H4 (cell line): ENCODE measurements around the gene SBF1. TPM values are rescaled to one million over a fixed set of nuclear protein-coding genes. Genes with fewer than 3 reads are reported as not detected.

Source experiments
- DNase-seq: peaks from one replicate; pipeline ENCODE4 v3.0.0-alpha.2; 2015; ENCODE audit warnings: low spot score
- total RNA-seq: library from RNA; depleted of rRNA; stranded (reverse); fragments of >200 nt; shearing (Covaris generic); gene quantifications from 2 replicates; pipeline ENCODE4 v1.2.3, GENCODE V29; 2014

The SBF1 gene
- total RNA-seq, 1 experiment from 2014 or later = 29.1 TPM

DNA sequence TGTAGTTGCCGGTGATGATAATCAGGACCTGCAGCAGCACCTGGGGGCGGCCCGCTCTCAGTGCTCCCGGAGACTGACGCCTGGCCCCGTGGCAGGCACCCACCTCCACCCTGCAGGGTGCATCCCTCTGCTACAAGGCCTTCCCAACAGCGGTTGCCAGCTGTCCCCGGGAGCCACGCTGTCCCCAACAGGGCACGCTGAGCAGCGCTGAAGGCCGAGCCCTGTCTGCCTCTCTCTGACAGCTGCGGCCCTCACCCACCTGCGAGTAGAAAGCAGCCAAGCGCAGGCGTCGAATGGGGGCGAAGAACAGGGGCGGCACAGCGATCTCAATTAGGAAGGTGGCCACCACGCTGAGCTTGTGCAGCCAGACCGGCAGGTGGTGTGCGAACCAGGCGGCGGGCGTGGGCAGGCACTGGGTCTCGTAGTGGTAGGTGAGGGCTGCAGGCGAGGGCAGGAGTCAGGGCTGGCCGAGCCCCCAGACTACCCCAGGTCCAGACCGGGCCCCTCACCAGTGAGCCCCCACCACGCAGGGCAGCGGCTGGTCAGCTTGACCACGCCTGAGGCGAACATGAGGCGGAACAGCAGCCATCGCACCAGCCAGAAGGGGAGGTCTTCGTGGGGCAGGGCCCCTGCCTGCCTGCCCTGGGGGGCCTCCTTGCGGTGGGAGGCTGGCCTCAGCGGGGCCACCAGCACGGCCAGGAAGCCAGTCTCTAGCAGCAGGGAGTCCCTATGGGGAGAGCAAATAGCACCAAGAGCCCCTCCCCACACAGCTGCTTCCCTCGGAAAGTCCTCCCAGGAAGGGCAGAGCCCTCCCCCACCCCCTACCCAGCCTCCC lies 31.2 kb upstream of the SBF1 start:
- DNase-seq = no peak

DNA sequence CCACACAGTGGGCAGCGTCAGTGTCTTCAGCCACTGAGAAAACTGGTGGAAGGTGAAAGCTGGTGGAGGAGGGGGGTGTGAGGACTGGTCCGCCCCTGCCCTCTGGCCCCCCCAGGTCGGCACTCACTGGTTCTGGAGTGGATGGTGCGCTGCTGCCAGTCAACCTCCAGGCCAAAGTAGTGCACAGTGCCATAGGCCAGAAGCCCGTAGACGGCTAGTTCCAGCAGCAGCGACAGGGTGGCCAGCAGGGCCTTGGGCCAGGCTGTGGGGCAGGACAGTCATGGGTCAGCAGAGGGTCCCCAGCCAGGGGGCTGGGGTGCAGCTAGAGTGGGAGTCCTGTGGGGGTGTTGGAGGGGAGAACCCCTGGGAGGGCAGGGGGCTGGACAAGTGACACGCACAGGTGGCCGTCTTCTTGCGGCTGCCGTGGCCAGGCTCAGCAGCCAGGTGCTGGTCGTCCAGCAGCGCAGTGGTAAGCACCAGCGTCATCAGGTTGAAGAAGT lies 30.5 kb upstream of the SBF1 start:
- no peak for DNase-seq

DNA sequence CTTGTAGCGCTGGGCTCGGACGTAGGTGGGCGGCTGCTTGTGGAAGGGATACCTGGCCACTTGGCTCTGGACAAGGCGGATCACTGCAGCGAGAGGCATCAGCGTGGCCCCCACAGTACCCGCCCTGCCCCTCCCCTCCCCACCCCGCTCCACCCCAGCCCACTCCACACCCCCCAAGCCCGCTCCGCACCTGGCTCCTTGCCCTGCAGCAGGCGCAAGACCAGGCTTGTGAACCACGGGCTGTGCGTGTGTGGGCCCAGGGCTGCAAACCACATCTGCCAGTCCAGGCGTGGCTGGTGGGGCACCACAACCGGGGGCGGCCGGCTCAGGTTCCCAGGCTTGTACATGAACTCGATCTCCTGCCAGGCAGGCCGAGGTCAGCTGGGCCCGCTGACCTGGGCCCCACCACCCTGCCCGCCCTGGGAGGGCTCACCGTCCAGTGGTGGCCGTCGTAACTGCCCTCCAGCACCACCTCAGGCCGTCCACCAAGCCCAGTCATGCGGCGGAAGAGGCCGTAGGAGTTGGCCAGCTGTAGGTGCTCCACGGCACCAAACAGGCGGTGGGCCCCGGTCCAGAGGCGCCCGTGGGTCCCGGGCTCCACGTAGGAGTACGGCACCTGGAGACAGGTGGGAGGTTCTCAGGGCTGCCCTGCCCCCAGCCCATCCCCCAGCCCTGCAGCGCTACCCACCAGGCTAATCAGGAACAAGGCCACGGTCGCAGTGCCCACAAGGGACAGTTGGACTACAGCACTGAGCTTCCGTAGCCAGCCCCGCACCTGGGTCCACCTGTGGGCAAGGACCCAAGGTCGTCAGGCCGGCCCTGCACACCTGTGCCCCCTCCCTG lies 29.8 kb upstream of the SBF1 start:
- no peak for DNase-seq

DNA sequence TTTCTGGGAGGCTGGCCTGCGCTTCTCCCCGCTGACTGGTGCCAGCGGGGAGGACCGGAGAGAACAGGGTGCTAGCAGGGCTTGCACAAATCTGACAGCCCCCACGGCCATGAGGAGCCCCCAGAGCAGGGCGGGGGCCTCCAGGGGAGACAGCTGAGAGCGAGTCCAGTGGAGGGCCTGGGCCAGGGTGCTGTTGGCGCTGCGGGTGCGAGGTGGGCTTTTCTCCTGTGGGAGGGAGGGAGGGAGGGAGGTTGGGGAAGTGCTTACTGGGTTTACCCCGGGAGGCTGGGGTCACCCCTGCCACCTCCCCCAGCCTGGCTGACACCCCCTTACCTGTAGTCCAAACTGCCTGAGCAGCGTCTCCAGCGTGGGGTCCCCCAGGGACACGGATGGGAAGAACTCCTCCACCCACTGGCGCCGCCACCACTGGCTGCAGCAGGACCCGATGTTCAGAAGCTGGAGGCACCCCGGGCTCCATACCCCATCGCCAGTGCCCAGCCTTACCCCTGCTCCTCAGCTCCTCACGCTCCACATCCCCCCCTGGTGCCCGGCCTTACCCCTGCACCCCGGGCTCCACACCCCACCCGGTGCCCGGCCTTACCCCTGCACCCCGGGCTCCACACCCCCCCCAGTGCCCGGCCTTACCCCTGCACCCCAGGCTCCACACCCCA lies 28.8 kb upstream of the SBF1 start:
- DNase-seq = no peak

DNA sequence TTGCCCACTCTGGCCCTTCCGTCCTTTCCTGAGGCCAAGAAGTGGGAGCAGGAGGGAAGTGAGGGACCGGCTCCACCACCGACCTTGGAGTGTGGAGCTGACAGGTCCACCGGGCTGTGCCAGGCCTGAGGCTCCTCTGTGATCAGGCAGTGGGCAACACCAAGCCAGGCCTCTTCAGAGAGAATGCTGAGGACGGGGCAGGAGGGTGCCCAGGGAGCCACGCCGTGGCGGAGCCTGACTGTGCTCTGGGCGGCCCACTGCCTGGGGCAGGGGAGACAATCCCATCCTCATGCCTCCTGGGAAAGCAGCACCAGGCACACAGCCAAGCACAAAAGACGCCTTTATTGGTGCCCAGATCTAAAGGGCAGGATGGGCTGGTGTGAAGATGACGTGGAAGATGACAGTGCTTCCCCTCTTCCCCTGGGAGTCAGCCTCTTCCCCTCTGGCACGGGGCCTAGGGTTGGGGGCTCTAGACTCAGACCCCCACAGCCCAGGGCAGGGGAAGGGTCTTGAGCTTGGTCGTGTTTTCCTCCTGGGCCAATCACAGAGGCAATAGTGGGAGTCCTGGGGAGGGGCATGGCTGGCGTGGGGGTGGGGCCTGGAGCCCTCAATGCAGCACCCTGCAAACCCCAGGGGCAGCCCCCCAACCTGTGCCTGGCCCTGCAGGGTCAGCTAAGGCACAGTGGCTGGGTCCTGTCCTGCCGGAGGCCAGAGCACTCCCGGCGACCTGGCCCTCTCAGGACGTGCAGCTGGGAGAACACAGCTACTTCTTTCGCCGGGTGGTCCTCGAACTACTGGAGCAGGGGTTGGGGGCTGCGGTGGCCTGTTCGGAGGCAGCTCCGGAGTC lies 28.0 kb upstream of the SBF1 start:
- DNase-seq = no peak

DNA sequence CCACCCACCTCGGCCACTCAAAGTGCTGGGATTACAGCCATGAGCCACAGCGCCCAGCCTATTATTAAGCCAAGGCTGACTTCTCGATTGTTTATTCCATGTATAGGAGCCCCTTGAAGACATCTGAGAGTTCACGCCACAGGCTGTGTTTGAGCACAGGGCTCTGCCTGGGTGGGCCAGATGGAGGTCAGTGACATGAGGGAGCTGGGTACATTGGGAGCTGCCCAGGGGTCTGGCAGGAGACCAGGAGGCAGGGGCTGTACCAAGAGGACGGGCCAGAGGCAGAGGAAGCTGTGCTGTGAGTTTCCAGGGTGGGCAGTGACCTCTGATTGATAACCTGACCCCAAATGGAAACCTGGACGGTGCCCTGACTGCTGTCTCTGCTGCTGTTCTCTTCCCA lies 27.3 kb upstream of the SBF1 start:
- DNase-seq = no peak

DNA sequence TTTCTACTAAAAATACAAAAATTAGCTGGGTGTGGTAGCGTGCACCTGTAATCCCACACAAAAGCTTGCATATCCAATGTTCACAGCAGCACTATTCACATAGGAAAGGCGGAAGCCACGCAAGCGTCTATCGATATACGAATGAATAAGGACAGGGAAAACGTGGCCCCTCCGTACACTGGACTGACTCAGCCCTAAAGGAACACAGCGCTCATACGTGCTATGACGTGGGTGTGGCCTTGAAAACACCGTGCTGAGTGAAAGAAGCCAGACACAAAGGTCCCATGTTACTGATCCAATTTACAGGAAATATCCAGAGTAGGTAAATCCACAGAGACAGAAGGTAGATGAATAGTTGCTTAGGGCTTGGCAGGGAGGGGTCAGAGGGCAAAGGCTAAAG lies 25.6 kb upstream of the SBF1 start:
- no peak for DNase-seq

DNA sequence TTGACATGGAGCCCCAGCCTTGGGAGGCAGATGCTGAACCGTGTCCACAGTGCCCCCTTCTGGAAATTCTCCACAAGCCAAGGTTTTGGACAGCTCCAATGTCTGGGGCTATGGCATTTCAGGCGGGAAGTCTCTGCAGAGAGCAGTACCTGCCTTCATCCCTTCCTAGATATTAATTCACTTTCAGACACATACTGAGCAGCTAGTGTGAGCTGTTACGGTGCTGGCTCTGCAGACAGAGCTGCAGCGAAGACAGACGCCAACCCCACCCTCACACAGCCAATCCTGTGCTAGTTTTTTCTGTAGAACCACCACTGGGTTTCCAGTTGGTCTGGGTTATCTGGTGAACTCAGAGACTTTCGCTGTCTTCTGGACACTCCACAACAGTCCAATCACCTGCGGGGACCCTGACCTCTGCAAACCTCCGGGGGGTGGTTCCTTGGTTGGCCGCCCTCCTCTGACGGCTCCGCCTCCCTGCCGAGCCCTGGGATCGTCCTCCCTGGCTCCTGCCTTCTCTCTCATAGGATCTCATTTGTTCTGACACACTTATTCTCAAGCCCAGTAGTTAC lies 23.6 kb upstream of the SBF1 start:
- DNase-seq = peak; percentile 53

DNA sequence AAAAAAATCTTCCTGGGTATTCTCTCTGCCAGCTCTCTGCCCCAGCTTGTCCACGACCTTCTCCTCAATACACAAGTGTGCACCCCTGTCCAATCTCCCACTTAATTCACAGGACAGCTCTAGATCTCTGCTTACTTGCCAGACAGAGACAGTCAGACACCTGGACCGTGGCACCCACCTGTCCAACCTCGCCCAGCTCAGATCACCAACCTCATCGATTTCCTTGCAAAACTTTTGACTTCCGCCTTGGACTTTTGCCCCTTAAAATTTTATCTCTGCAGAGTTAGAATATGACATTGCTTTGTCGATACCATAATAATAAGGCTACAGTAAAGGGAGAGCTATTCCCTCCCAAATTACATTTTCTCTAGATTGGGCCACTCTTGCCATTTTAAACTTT lies 22.3 kb upstream of the SBF1 start:
- no peak for DNase-seq

DNA sequence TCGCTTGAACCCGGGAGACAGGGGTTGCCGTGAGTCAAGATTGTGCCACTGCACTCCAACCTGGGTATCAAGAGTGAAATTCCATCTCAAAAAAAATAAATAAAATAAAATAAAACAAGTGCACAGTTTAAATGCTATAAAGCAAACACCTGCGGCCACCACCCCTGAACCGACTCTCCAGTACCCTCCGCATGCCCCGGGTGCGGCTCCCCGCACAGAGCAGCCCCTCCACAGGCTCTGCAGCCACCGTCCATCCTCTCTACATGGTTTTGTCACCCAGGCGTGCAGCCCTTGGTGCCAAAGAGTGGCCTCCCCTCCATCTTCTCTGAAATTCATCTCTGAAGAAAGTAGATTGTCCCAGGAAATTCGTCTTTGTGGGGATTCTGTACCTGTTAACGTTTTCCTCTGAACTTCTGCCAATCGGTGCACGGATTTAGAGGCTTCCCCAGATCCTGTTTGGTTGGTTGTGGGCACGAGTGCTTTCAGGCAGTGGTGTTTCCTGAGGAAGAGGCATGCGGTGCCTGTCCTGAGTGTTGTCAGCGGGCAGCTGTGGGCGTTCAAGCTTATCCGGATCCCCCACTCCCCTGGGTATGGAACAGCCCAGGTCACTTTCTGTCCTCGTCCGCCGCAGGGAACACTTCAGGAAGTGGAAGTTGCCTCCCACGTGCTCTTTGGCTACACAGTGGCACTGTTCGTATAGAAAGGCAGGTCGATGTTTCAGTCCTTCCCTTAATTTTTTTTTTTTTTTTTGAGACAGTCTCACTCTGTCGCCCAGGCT lies 15.9 kb upstream of the SBF1 start:
- no peak for DNase-seq

DNA sequence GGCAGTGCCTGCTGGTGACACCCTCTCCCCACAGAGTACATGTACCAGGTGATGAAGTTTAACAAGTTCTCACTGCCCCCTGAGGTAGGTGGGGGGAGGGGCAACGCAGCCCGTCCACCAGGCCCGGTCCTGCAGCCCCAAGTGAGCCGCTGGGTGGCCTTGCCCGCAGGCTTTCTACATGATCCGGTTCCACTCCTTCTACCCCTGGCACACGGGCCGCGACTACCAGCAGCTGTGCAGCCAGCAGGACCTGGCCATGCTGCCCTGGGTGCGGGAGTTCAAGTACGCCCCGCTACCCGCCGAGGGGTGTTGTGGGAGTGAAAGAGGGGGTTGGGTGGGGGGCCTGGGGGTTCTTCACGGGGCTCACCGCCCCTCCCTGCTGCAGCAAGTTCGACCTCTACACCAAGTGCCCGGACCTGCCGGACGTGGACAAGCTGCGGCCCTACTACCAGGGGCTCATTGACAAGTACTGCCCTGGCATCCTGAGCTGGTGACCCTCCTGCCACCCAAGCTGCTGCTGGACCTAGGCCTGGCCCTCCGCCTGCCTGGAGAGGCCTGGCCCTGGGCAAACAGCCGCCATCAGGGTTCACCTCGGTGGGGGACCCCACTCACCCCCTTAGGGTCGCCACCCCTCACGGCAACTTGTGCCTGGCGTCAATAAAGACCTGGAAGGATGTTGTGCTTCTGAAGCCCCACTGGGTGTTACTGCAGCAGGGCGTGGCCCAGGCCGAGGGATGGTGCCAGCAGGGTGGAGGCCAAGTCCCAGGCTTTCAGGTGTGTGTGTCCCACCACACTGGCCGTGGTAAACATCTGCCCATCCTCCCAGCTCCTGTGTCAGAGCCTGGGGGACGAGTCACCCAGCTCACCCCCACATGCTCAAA lies 14.8 kb upstream of the SBF1 start:
- no peak for DNase-seq

DNA sequence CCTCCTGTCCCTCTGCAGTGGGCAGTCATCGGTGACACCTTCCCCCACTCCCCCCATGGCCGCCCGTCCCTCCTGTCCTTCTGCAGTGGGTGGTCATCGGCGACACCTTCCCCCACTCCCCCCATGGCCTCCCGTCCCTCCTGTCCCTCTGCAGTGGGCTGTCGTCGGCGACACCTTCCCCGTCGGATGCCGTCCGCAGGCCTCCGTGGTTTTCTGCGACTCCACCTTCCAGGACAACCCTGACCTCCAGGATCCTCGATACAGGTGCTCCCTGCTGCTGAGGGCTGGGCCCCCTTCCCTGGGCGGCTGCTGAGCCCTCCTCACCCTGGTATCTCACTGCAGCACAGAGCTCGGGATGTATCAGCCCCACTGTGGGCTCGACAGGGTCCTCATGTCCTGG lies 14.1 kb upstream of the SBF1 start:
- no peak for DNase-seq

DNA sequence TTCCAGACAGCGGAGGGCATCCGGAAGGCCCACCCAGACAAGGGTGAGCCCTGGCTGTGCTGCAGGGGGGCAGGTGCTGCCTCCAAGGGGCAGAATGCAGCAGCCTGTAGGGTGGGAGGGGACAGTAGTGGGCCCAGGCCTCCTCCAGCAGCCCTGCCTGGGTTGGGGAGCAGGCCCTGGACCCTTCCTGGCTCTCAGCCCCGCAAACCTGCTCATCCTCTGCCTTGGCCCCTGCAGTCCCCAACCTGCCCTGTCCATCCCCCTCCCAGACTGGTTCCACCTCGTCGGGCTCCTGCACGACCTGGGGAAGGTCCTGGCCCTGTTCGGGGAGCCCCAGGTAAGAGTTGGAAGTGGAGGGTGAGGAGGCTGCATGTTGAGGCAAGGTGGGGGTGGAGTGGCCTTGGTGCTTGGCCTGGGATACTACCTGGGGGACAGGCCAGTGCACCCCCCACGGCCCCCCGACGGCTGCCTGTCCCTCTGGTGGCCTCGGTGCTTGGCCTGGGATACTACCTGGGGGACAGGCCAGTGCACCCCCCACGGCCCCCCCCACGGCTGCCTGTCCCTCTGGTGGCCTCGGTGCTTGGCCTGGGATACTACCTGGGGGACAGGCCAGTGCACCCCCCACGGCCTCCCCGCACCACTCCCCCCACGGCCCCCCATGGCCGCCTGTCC lies 13.3 kb upstream of the SBF1 start:
- no peak for DNase-seq

DNA sequence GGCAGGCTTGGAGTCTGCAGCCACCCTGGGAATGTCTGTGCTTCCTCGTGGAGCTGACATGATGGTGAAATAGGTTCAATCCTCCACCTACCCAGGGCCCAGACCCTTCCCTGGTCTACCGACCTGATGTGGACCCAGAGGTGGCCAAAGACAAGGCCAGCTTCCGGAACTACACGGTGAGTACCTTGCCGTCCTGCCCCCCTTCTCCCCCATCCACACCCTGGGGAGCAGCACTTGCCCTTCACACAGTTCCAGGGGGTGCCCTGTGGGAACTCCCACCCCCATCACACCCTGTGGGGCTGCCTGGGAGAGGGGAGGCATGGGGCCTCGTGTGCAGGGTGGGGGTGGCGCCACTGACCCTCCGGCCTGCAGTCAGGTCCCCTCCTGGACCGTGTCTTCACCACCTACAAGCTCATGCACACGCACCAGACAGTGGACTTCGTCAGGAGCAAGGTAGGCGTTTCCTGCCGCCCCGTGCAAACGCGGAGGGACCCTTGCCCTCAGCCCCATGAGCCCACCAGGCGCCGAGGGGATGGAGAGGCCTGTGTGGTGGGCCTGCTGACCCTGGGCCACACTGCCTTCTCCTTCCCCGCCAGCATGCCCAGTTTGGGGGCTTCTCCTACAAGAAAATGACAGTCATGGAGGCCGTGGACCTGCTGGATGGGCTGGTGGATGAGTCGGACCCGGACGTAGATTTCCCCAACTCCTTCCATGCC lies 12.6 kb upstream of the SBF1 start:
- no peak for DNase-seq

DNA sequence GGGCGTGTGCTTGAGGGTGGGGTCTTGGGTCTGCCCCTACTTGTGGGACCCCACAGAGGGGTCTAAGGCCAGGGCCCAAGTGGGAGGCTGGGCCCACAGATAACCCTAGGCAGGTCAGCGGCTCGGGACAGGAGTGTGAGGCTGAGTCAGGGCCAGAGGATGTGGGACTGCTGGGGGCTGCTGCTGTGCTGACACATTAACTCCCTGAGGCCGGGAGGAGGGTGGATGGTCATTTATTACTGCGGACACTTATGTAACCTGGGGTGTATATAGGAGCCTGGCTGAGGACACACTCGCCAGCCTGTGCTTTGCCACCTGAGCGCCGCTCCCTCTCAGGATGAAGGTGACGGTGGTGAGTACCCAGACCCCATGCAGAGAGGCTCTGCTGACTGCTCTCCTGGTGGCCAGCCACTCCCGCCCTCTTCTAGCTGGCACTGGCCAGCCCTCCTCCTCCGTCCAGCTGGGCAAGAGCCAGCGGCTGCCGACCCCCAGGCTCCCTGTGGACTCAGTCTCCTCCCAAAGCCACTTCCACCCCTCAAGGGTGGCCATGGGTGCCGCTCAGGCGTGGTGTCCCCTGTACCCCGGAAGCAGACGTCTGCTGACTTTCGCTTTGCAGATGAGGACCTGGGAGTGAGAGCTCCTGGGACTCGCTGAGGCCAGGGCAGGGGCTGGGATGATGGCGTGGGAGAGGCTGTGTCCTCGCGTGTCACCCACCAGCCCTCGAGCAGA lies 11.9 kb upstream of the SBF1 start, which contains the start of gene MIOX:
MIOX (plus strand) TSS at position 299 of the 729 bp plus-strand sequence; CDS start at position 338, 39 bp downstream.
- DNase-seq = no peak

DNA sequence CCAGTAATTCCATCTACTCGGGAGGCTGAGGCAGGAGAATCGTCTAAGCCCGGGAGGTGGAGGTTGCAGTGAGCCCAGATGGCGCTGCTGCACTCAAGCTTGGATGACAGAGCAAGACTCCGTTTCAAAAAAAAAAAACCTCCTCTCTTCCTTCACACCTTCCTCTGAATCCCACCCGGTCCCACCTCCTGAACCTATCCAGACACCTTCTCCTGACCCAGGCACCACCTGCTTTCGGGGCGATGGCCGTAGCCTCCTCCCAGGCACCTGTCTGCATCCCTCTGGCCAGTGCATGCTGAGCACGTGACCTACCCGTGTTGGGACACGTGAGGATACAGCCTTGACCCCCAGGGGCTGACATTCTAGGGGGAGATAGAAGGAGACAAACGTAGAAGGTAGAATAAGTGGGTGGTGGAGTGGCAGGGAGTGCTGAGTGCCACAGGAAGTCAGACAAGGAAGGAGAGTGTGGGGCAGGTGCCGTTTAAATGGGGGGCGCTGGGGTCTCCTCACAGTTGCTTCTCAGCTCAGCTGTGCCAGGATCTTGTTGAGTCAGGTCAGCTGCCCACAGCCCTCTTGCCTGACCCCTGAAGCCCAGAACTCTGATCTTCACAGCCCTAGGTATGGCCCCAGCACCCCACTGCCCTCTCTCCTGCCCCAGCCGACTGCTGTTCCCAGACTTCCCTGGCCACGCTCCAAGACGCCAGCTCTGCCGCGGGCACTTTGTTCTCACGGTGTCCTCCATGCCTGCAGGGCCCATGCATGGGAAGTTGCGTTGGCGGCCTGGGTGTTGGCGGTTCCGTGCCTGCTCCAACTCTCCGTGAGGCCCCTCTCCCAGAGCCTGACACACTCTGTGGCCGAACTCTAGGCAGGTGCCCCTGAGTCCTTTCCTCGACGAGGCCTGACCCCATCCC lies 10.6 kb upstream of the SBF1 start:
- no peak for DNase-seq
